RPMI8226 (cell line): Measurements from ENCODE around the gene ETV3.
A peak's percentile ranks its signal among the peaks of the same experiment; 100 is the strongest.

Experiments
- DNase-seq: peaks from one replicate; pipeline ENCODE4 v3.0.0-alpha.2; 2015

Gene ETV3

DNA sequence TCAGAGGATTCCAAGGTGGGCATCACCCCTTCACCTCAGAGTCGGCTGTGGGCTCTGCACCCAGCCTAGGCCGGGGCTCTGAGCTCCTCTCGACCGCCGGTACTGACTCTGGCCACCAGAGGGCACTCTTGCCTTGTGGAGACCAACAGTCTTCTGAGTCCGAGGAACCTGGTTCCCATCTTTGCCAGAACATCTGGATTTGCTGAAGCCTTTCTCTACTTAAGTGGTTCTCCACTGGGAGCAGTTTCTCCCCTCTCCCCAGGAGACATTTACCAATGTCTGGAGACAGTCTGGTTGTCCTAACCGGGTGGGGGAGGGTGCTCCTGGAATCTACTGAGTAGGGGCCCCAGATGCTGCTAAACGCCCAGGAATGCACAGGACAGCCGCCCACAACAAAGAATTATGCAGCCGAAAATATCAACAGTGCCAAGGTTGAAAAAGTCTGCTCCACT lies 48.0 kb downstream of the ETV3 start:
- DNase-seq: peak; percentile 90

GRCh38 chr1:157089789-157090188 lies 48.4 kb downstream of the ETV3 start:
- no peak for DNase-seq

DNA sequence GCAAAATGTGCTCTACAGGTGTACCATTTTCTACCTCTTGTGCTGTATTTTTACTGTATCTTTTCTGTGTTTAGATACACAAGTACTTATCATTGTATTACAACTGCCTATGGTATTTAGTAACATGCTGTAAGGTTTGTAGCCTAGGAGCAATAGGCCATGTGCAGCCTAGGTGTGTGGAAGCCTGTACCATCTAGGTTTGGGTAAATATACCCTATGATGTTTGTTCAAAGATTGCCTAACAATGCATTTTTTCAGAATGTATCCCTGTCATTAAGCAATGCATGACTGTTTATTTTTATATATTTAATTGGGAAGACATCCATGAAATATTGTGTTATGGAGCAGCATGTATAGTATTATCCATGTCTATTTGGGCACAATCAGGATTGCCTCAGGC lies 49.6 kb downstream of the ETV3 start:
- no peak for DNase-seq

GRCh38 chr1:157087030-157087429 lies 51.2 kb downstream of the ETV3 start:
- no peak for DNase-seq

DNA sequence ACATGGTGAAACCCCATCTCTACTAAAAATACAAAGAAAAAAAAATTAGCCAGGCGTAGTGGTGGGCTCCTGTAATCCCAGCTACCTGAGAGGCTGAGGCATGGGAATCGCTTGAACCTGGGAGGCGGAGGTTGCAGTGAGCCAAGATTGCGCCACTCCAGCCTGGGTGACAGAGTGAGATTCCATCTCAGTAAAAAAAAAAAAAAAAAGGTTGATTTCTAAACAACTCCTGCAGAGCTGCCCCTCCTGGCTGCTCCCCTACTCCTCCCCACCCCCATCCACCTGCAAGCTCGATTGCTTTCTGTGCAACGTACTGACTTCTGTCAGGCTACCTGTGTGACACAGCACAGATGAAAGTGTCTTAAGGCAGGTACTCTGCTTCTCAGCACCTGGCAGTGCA lies 51.9 kb downstream of the ETV3 start:
- DNase-seq: no peak

- no peak for DNase-seq
These were observed 52.8 kb downstream of the ETV3 start for GRCh38 chr1:157085421-157085820.

GRCh38 chr1:157084720-157085119 lies 53.5 kb downstream of the ETV3 start:
- no peak for DNase-seq

DNA sequence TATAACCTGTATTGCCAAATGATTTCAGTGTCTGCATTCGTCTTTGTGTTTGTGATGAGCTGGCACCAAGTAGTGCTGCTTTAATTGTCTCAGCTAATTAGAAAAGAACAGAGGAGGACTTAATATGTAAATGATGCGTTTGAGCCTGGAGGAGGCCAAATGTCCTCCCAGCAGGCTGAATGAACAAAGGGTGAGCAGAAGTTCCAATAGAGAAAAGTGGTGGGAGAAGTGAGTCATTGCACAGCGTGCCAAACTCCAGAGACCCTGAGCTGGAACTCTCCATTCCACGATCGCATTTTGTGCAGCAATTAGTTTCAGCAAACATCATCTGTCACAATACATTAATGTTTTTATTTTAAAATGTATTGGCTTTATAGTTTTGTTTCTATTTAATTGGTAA lies 56.5 kb downstream of the ETV3 start:
- DNase-seq: no peak

DNA sequence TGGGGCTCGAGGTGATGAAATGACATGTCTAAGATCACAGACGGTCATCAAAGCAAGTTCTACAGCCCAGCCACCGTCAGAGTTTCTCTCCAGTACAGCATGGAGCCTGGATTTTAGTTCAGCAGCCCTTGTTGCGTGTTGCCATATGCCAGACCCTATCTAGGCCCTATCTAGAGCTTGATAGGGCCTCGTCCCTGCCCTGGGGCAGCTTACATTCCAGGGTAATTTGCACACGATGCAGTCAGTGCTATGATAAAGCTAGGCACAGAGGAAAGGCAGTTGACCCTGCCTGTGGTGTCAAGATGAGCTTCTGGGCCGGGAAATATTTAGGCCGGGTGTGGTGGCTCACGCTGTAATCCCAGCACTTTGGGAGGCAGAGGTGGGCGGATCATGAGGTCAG lies 57.5 kb downstream of the ETV3 start:
- DNase-seq: no peak

DNA sequence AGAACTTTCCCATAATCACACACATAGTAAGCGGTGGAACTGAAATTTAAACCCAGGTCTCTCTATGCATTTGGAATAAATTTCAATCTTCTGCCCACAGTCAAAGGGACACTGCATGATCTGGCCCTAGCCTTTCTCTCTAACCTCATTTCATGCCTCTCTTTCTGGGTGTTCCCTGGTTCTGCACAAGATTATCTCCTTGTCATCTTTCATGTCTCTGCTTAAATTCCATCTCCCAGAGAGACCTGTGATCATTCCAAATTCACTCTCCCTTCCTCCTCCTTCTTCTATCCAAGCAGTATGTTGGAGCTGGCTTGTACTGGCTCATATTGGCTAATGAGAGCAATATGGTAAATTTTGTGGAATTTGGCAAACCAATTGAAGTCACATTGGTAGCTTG lies 60.8 kb downstream of the ETV3 start:
- no peak for DNase-seq

DNA sequence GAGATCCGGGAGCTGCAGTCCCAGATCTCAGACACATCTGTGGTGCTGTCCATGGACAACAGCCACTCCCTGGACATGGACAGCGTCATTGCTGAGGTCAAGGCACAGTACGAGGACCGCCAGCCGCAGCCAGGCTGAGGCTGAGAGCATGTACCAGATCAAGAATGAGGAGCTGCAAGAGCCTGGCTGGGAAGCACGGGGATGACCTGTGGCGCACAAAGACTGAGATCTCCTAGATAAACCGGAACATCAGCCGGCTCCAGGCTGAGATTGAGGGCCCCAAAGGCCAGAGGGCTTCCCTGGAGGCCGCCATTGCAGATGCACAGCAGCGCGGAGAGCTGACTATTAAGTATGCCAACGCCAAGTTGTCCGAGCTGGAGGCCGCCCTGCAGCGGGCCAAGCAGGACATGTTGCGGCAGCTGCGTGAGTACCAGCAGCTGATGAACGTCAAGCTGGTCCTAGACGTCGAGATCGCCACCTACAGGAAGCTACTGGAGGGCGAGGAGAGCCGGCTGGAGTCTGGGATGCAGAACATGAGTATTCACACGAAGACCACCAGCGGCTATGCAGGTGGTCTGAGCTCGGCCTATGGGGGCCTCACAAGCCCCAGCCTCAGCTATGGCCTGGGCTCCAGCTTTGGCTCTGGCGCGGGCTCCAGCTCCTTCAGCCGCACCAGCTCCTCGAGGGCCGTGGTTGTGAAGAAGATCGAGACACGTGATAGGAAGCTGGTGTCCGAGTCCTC lies 64.1 kb downstream of the ETV3 start:
- peak; percentile 82 for DNase-seq
